SJSA1 (cell line): ENCODE results near the gene KRT73. TPM values are rescaled to one million over a fixed set of nuclear protein-coding genes. Genes with fewer than 3 reads are reported as not detected.

Source experiments
- DNase-seq, 2 experiments: peaks; one replicate each; pipeline ENCODE4 v3.0.0-alpha.2; 2015 to 2020; ENCODE audit warnings: low spot score in 2 of 2, low read depth in 1 of 2
- H3K27ac ChIP-seq: fragments of 250-450 bp; sonication (Bioruptor Pico); 2 replicates; pipeline ENCODE4 v1.5.1; 2020; ENCODE audit warnings: mild to moderate bottlenecking, moderate library complexity
- H3K27me3 ChIP-seq: fragments of 250-450 bp; sonication (Bioruptor Pico); replicated peaks from 2 replicates; pipeline ENCODE4 v1.5.1; 2020; ENCODE audit warnings: mild to moderate bottlenecking, moderate library complexity
- H3K36me3 ChIP-seq: fragments of 250-450 bp; sonication (Bioruptor Pico); 2 replicates; pipeline ENCODE4 v1.5.1; 2020; ENCODE audit warnings: mild to moderate bottlenecking
- H3K4me1 ChIP-seq: fragments of 250-450 bp; sonication (Bioruptor Pico); replicated peaks from 2 replicates; pipeline ENCODE4 v1.6.1; 2021; ENCODE audit warnings: mild to moderate bottlenecking
- H3K4me3 ChIP-seq: fragments of 250-450 bp; sonication (Bioruptor Pico); 2 replicates; pipeline ENCODE4 v1.5.1; 2020; ENCODE audit warnings: mild to moderate bottlenecking
- H3K9me3 ChIP-seq: fragments of 250-450 bp; sonication (Bioruptor Pico); replicated peaks from 2 replicates; pipeline ENCODE4 v1.5.1; 2020; ENCODE audit warnings: mild to moderate bottlenecking
- total RNA-seq: library from RNA; depleted of rRNA; stranded (reverse); fragments of >200 nt; shearing (Covaris generic); gene quantifications from 2 replicates; pipeline ENCODE4 v1.2.3, GENCODE V29; 2014

The KRT73 gene
- total RNA-seq, 1 experiment from 2014 or later: not detected

- H3K9me3 ChIP-seq: no peaks in the 10 kb centered on the region
- no peak overlapping the region for H3K4me3 ChIP-seq
- no peaks in the 10 kb centered on the region for H3K36me3 ChIP-seq
- H3K27ac ChIP-seq: no peak overlapping the region
- no peaks in the 10 kb centered on the region for H3K4me1 ChIP-seq
- H3K27me3 ChIP-seq: peaks cover 37% of the 10 kb centered on the region
- DNase-seq: no peak
Measured at GRCh38 chr12:52655720-52656124, 37.4 kb upstream of the KRT73 start.

GRCh38 chr12:52655251-52655650 is 36.9 kb upstream of the KRT73 start:
- Histone ChIP-seq H3K27ac (no peak overlapping the region), H3K4me3 (no peak overlapping the region), H3K27me3 (peaks cover 42% of the 10 kb centered on the region), H3K9me3 (no peaks in the 10 kb centered on the region), H3K36me3 (no peaks in the 10 kb centered on the region), H3K4me1 (no peaks in the 10 kb centered on the region)
- no peak for DNase-seq

DNA sequence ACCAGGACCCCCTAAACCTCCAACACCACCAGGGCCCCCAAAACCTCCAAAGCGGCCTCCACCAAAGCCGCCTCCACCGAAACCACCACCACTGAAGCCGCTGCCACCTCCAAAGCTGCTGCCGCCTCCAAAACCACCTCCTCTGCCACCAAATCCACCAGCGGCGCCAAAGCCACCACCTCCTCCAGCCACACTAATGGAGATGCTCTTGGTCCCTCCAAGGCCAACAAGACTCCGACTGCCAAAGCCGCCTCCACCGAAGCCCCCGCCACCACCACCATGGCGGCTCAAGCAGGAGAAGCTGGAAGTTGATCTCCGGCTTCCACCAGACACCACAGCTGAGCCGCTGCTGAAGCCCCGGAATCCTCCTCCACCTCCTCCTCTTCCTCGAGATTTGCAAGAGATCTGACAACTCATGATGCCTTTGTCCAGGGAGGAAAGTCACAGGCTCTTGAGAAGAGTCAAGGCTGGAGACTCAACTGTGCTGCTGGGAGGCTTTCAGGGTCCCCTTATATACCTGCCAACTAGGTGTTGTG is 33.4 kb upstream of the KRT73 start, which contains the start of gene KRT2:
TSS of gene KRT2 (minus strand) at position 486 of the 536 bp plus-strand sequence. CDS start at position 417, 69 bp downstream.
- H3K4me3 ChIP-seq: no peak within 1 kb of the TSS
- H3K27ac ChIP-seq: no peak within 1 kb of the TSS
- no peak for DNase-seq
- peaks cover 44% of the 10 kb centered on the region for H3K27me3 ChIP-seq
- no peaks in the 10 kb centered on the region for H3K4me1 ChIP-seq
- no peaks in the 10 kb centered on the region for H3K9me3 ChIP-seq
- no peaks in the 10 kb centered on the region for H3K36me3 ChIP-seq

DNA sequence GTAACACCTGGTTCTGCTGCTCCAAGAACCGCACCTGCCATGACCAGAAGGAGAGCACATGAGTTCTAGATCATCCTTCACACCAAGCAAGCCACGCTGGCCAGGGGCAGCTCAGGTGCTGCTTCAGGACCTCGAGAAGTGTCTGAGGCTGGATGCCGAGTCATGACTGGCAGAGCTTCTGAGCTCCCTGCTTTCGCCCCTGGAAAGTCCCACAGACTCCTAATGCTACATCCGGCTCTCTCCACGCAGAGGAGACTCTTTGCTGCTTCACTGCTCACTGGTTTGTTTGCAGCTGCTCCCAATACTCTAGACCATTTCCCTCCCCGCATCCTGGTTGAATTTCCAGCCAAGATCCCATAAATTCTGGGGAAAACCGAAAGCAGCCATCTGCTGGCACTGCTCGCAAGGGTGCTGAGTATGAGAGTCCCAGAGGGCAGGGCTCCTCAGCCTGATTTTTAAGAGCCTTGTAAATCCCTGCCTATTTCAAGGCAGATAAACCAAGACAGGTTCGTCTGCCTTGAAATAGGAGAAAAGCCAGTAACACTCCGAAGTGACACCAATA is 32.2 kb upstream of the KRT73 start:
- H3K4me3 ChIP-seq: no peak overlapping the region
- no peaks in the 10 kb centered on the region for H3K36me3 ChIP-seq
- peaks cover 54% of the 10 kb centered on the region for H3K27me3 ChIP-seq
- H3K4me1 ChIP-seq: no peaks in the 10 kb centered on the region
- DNase-seq: no peak
- no peaks in the 10 kb centered on the region for H3K9me3 ChIP-seq
- no peak overlapping the region for H3K27ac ChIP-seq

DNA sequence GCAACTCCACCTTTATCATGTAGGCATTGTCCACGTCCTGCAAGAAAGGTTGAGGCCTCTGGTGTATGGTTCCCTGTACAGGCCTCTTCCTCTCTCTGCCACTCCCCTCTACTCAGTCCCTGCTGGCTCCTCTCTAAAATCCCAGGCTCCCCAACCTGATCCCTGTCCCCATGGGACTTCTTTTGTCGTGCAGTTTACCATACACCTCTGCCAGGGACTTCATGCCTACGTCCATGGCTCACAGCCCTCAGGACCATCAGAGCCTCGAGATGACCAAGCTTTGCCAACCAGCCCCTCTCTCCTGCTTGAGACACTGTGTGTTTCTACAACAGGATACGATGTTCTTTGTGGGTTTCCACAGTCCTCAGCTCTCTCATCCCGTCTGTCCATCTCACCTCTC is 30.7 kb upstream of the KRT73 start:
- Histone ChIP-seq H3K36me3 (no peaks in the 10 kb centered on the region), H3K4me3 (no peak overlapping the region), H3K4me1 (no peaks in the 10 kb centered on the region), H3K27me3 (peaks cover 51% of the 10 kb centered on the region), H3K27ac (no peak overlapping the region), H3K9me3 (no peaks in the 10 kb centered on the region)
- DNase-seq: no peak

GRCh38 chr12:52648012-52648550 is 29.7 kb upstream of the KRT73 start:
- Histone ChIP-seq H3K27me3 (peaks cover 46% of the 10 kb centered on the region), H3K4me1 (no peaks in the 10 kb centered on the region), H3K36me3 (no peaks in the 10 kb centered on the region), H3K27ac (no peak overlapping the region), H3K9me3 (no peaks in the 10 kb centered on the region), H3K4me3 (no peak overlapping the region)
- no peak for DNase-seq

GRCh38 chr12:52647601-52648000 is 29.2 kb upstream of the KRT73 start:
- no peak for DNase-seq

GRCh38 chr12:52646613-52647012 is 28.3 kb upstream of the KRT73 start:
- Histone ChIP-seq H3K27ac (no peak overlapping the region), H3K9me3 (no peaks in the 10 kb centered on the region), H3K27me3 (peaks cover 41% of the 10 kb centered on the region), H3K4me3 (no peak overlapping the region), H3K36me3 (no peaks in the 10 kb centered on the region), H3K4me1 (no peaks in the 10 kb centered on the region)
- DNase-seq: no peak

More at GRCh38 chr12:52647601-52648000, 29.2 kb upstream of the KRT73 start:
- Histone ChIP-seq H3K4me3 (no peak overlapping the region), H3K36me3 (no peaks in the 10 kb centered on the region), H3K9me3 (no peaks in the 10 kb centered on the region), H3K27ac (no peak overlapping the region), H3K4me1 (no peaks in the 10 kb centered on the region), H3K27me3 (peaks cover 43% of the 10 kb centered on the region)

DNA sequence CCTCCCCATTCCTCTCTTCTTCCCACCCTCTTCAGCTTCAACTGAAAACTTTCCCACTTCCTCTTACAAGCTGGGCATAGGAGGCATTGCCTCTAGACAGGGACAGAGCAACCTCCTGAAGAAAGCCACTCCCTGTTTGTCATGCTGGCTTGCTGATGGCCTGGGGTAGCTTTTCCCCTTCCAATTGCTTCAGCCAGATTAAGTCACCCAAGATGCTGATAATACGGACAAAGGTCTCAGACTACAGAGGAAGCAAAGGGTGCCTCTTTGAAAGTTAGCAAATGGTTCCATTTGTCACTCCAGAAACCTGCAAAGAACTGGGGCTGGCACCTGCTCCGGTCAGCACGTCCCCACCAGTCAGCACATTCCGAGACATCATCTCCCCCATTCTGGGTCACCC is 27.6 kb upstream of the KRT73 start:
- no peaks in the 10 kb centered on the region for H3K36me3 ChIP-seq
- H3K27ac ChIP-seq: no peak overlapping the region
- H3K27me3 ChIP-seq: peaks cover 39% of the 10 kb centered on the region
- H3K4me1 ChIP-seq: no peaks in the 10 kb centered on the region
- DNase-seq: peak in 1 of 2 experiments; percentile 4
- no peaks in the 10 kb centered on the region for H3K9me3 ChIP-seq
- no peak overlapping the region for H3K4me3 ChIP-seq

DNA sequence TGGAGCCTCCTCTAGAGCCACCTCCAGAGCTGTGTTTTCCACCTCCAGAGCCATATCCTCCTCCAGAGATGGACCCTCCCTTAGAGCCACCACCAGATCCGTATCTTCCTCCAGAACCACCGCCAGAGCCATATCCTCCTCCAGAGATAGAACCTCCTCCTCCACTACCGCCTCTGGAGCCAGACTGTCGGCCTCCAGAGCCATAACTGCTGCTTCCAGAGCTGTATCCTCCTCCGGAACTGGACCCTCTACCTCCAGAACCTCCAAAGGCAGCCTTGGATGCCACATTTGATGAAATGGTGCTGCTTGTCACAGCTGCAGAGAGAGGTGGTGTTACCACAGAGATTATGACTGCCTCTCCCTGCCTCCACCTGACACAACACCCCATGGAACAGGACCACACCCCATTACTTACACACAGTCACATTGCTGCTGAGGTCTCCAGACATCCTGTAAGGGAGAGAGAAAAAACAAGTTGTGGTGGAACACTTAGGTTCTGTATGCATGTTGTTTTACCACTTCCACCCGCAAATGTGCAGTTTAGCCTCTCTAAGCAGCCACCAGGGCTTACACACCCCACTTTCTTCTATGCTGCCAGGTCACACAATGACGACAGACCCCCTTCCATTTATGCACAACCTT is 26.9 kb upstream of the KRT73 start:
- peaks cover 36% of the 10 kb centered on the region for H3K27me3 ChIP-seq
- no peak overlapping the region for H3K4me3 ChIP-seq
- peak in 1 of 2 experiments; percentile 17 for DNase-seq
- no peaks in the 10 kb centered on the region for H3K9me3 ChIP-seq
- H3K4me1 ChIP-seq: no peaks in the 10 kb centered on the region
- H3K36me3 ChIP-seq: no peaks in the 10 kb centered on the region
- no peak overlapping the region for H3K27ac ChIP-seq

DNA sequence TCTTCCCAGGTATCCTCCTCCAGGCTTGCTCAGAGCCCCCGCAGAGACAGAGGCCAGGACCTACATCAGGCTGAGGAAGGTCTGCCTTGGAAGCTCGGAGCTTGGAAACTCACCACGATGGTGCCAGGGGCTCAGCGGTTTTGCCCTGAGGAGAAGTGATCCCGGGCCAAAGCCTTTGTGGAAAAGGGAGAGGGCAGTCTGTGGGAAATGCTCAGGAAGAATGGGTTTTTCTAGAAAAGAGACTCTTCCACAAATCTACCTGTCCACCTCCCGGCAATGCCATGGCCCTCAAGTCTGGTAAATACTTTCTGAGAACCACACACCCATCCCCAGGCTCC is 25.7 kb upstream of the KRT73 start:
- peaks cover 46% of the 10 kb centered on the region for H3K27me3 ChIP-seq
- no peaks in the 10 kb centered on the region for H3K9me3 ChIP-seq
- H3K4me3 ChIP-seq: no peak overlapping the region
- H3K4me1 ChIP-seq: no peaks in the 10 kb centered on the region
- no peak overlapping the region for H3K27ac ChIP-seq
- no peaks in the 10 kb centered on the region for H3K36me3 ChIP-seq
- DNase-seq: no peak

DNA sequence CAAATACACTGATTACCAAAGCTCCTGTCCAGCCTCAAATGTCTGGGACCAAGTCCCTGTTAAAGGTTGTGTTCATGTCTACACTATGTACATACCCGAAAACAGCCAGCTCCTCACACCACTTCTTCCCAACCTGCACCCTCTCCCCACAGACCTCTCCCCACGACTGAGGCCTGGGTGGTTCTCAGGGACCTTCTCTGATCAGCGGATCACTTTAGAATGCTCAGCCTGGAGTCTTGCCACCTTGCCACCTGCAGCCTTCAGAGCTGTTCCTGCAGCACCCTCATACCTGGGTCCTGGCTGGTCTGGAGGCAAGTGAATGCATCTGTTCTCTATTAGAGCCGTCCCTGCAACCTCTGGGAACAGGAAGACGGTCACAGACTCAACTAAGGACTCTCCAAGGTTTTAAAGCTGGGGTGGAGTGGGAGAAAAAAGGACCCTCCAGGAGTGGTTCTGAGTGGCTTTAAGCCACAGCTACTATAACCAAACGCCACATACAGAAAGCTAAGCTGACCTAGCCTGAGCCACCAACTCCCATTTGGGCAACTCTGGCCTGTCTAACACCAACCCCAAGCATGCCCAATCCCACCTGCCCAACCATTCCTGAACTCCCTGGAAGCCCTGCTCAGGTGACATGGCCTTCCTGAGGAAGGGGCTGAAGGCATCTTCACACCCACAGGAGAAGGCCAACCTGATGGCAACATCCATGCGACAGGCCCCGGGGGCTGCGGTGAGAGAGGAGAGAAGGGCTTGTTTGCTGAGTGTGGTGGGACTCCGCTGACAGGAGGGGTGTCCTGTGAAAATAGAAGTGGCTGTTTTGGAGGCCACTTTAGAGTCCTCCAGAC is 25.1 kb upstream of the KRT73 start:
- H3K27me3 ChIP-seq: peaks cover 49% of the 10 kb centered on the region
- H3K9me3 ChIP-seq: no peaks in the 10 kb centered on the region
- H3K36me3 ChIP-seq: no peaks in the 10 kb centered on the region
- H3K27ac ChIP-seq: no peak overlapping the region
- H3K4me1 ChIP-seq: no peaks in the 10 kb centered on the region
- DNase-seq: peak in 1 of 2 experiments; percentile 30
- no peak overlapping the region for H3K4me3 ChIP-seq

DNA sequence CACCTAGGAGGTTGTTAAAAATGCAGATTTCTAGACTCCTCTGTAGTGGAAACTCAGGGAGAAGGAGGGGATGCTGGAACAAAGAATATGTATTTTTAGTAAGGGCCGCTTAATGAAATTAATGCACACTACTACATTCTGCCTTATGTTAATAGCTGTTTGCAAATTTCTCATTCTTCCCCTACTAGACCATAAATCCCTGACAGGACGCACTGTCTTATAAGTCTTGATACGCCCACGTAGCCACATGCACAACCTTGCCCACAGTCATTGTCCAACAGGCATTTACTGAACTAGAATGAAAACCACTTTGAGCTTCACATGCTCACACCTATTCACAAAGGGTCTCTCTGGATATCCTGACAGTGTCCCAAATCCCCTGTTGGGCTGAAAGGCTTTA is 23.1 kb upstream of the KRT73 start:
- Histone ChIP-seq H3K4me3 (no peak overlapping the region), H3K9me3 (no peaks in the 10 kb centered on the region), H3K27ac (no peak overlapping the region), H3K36me3 (no peaks in the 10 kb centered on the region), H3K4me1 (no peaks in the 10 kb centered on the region), H3K27me3 (peaks cover 46% of the 10 kb centered on the region)
- DNase-seq: peak in 1 of 2 experiments; percentile 2

GRCh38 chr12:52637299-52637698 is 18.9 kb upstream of the KRT73 start:
- no peak overlapping the region for H3K27ac ChIP-seq
- H3K4me1 ChIP-seq: no peaks in the 10 kb centered on the region
- no peaks in the 10 kb centered on the region for H3K36me3 ChIP-seq
- peaks cover 33% of the 10 kb centered on the region for H3K27me3 ChIP-seq
- H3K9me3 ChIP-seq: no peaks in the 10 kb centered on the region
- DNase-seq: peak in 1 of 2 experiments; percentile 25
- H3K4me3 ChIP-seq: no peak overlapping the region
